ENCODE results near the gene ATXN7.

The ATXN7 gene

DNA sequence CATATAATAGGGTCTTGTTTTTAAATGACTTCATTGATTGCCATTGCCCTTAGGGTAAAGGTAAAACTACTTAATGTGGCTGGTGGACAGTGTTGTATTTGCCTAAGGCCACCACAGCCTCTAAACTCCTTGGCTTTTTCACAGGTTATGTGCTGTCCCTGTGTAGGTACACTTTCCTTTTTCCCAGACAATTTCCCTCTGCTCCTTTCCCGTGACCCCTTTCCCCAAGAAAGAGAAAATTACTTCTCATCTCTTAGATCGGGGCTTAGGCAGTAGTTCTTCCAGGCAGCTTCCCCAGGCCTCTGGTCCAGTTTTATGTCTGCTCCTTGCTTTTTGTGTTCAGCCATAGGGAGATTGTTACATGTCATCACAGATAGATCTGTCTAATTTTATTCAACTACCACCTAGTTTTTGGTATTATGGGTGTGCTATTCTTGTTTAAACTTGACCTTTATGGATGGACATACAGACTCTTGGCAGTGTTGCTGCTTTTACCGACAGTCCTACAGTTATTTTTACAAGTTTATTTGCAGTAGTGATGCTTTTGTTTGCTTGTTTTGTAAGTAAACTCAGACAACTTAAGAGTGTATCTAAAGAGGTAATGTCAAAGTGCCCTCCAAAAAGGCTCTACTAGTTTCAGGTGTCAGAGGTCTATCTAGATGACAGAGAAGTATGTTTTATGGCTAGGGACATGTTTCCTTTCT is 69.0 kb downstream of the ATXN7 start:
- Histone ChIP-seq H3K79me1 (ENCODE audit: low read length) (peaks cover 11% of the 10 kb centered on the region), H2BK15ac (replicated peaks; ENCODE audit: low read depth) (no peak overlapping the region), H3K23ac (ENCODE audit: low read length) (peak overlapping the region; percentile 31), H3K4ac (ENCODE audit: low read depth, low read length) (no peak overlapping the region), H4K8ac (ENCODE audit: low read depth, low read length) (no peak overlapping the region), H3K18ac (ENCODE audit: low read length) (no peak overlapping the region), H4K5ac (ENCODE audit: low read length) (no peak overlapping the region), H3K27ac (ENCODE audit: low read depth, low read length) (no peak overlapping the region), H3K79me2 (ENCODE audit: control insufficient read depth, insufficient read depth, low read length) (peaks cover 15% of the 10 kb centered on the region), H3K56ac (ENCODE audit: low read length) (peak overlapping the region; percentile 1), H3K4me2 (ENCODE audit: low read length) (no peak overlapping the region), H3K4me3 (ENCODE audit: low read length) (no peak overlapping the region), H2BK5ac (ENCODE audit: low read length) (no peak overlapping the region), H3K27me3 (ENCODE audit: insufficient read depth, low read length, poor library complexity) (no peaks in the 10 kb centered on the region), H2BK120ac (ENCODE audit: low read depth, low read length) (no peak overlapping the region), H3K9ac (ENCODE audit: low read length) (no peak overlapping the region), H3K36me3 (ENCODE audit: control insufficient read depth, insufficient read depth, low read length) (no peaks in the 10 kb centered on the region), H3K4me1 (ENCODE audit: control insufficient read depth, low read depth, low read length) (peaks cover 4% of the 10 kb centered on the region), H2AK5ac (ENCODE audit: low read length) (no peak overlapping the region)
- no peak for DNase-seq
- no CpG with 5 or more reads among the region's 3 CpGs for WGBS (ENCODE audit: extremely low coverage, insufficient coverage, low lambda C conversion rate)

DNA sequence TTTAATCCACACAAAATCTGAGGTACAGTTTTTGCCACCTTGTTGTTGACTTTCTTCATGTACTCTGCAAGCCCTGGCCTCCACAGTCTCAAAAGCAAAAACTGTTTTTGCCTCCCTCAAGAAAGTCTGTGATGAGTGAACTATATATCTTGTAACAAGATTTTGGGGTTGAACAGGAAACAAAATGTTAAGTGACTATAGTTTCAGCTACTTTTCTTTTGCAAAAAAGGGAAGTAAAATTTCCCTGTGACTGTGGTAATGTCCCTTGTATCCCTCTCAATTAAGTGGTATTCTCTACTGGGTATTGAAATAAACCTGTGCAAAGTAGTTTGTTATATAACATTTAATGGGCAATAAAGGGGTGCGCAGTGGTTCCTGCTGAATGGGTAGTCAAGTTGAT is 69.8 kb downstream of the ATXN7 start:
- no peaks in the 10 kb centered on the region for H3K36me3 ChIP-seq (ENCODE audit: control insufficient read depth, insufficient read depth, low read length)
- no peak overlapping the region for H3K23ac ChIP-seq (ENCODE audit: low read length)
- no peak overlapping the region for H3K4me3 ChIP-seq (ENCODE audit: low read length)
- no peak overlapping the region for H4K8ac ChIP-seq (ENCODE audit: low read depth, low read length)
- no peak overlapping the region for H2BK5ac ChIP-seq (ENCODE audit: low read length)
- WGBS (ENCODE audit: extremely low coverage, insufficient coverage, low lambda C conversion rate) = no CpG with 5 or more reads among the region's 1 CpG
- no peak overlapping the region for H3K9ac ChIP-seq (ENCODE audit: low read length)
- H3K79me1 ChIP-seq (ENCODE audit: low read length) = peaks cover 10% of the 10 kb centered on the region
- no peaks in the 10 kb centered on the region for H3K27me3 ChIP-seq (ENCODE audit: insufficient read depth, low read length, poor library complexity)
- no peak overlapping the region for H3K56ac ChIP-seq (ENCODE audit: low read length)
- H3K27ac ChIP-seq (ENCODE audit: low read depth, low read length) = no peak overlapping the region
- H2AK5ac ChIP-seq (ENCODE audit: low read length) = no peak overlapping the region
- H3K18ac ChIP-seq (ENCODE audit: low read length) = no peak overlapping the region
- no peak for DNase-seq
- H3K79me2 ChIP-seq (ENCODE audit: control insufficient read depth, insufficient read depth, low read length) = peaks cover 14% of the 10 kb centered on the region
- H4K5ac ChIP-seq (ENCODE audit: low read length) = no peak overlapping the region
- H3K4me2 ChIP-seq (ENCODE audit: low read length) = no peak overlapping the region
- no peak overlapping the region for H3K4ac ChIP-seq (ENCODE audit: low read depth, low read length)
- H3K4me1 ChIP-seq (ENCODE audit: control insufficient read depth, low read depth, low read length) = peaks cover 7% of the 10 kb centered on the region
- H2BK15ac ChIP-seq (replicated peaks; ENCODE audit: low read depth) = no peak overlapping the region
- H2BK120ac ChIP-seq (ENCODE audit: low read depth, low read length) = no peak overlapping the region

DNA sequence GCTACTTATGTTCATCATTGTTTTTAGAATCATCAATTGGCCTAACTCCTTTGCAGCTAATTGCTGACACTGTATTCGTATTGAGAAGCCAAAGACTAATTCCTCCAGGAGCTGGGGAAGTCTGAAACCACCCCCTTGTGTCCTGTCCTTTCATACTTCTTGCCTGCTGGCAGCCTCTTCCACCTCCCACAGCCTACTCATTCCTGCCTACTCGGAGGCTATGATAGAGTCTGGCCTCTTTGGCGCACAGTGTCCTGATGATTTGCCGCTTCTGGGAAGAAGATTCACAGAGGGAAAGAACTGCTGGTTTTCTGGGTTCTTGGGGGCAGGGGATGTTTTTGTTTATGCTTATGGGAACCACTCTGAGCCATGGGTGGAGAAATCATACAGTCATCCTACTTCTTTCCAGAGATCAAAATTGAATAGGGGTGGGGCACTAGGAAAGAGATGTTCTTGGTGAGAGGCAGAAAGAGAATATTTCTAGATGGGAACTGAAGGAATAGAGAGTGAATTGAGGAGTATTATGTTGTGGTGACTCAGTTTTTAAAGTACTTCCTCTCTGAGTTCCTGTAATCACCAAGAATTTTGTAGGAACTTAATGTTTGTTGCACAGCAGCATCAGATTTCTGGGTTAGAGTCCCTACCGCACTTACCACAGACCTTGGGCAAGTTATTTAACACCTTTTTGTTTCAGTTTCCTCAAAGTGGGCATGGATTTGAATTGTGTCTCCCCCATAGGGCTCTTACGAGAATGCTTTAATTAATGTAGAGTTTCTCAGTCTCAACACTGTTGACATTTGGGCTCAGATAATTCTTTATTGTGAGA is 70.6 kb downstream of the ATXN7 start:
- Histone ChIP-seq H3K4ac (ENCODE audit: low read depth, low read length) (no peak overlapping the region), H3K56ac (ENCODE audit: low read length) (no peak overlapping the region), H3K27ac (ENCODE audit: low read depth, low read length) (no peak overlapping the region), H3K18ac (ENCODE audit: low read length) (no peak overlapping the region), H4K5ac (ENCODE audit: low read length) (no peak overlapping the region), H3K79me2 (ENCODE audit: control insufficient read depth, insufficient read depth, low read length) (peaks cover 13% of the 10 kb centered on the region), H3K36me3 (ENCODE audit: control insufficient read depth, insufficient read depth, low read length) (no peaks in the 10 kb centered on the region), H2BK15ac (replicated peaks; ENCODE audit: low read depth) (no peak overlapping the region), H2BK120ac (ENCODE audit: low read depth, low read length) (no peak overlapping the region), H3K9ac (ENCODE audit: low read length) (no peak overlapping the region), H2AK5ac (ENCODE audit: low read length) (no peak overlapping the region), H2BK5ac (ENCODE audit: low read length) (no peak overlapping the region), H3K27me3 (ENCODE audit: insufficient read depth, low read length, poor library complexity) (no peaks in the 10 kb centered on the region), H3K79me1 (ENCODE audit: low read length) (peaks cover 9% of the 10 kb centered on the region), H4K8ac (ENCODE audit: low read depth, low read length) (no peak overlapping the region), H3K4me1 (ENCODE audit: control insufficient read depth, low read depth, low read length) (peaks cover 7% of the 10 kb centered on the region), H3K4me3 (ENCODE audit: low read length) (no peak overlapping the region), H3K23ac (ENCODE audit: low read length) (no peak overlapping the region), H3K4me2 (ENCODE audit: low read length) (no peak overlapping the region)
- DNase-seq = no peak
- WGBS (ENCODE audit: extremely low coverage, insufficient coverage, low lambda C conversion rate) = no CpG with 5 or more reads among the region's 6 CpGs

DNA sequence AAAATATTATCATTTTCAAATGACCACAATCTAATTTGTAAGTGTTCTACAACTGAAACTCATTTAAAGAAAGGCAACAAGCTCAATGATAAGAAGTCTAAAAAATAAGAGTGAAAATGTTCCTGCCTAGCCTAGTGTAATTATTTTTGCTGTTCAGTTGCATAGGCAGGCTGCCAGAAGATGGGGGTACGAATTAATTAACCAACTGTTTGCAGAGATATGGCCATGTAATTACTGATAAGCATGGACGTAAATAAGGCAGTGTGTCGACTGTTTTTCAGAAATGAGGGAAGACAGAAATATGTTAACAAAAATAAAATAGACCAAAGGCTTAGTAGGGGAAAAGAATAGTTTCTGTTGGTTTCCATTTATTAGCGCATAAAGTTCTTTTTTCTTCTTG is 73.3 kb downstream of the ATXN7 start:
- no peaks in the 10 kb centered on the region for H3K36me3 ChIP-seq (ENCODE audit: control insufficient read depth, insufficient read depth, low read length)
- no peak overlapping the region for H4K8ac ChIP-seq (ENCODE audit: low read depth, low read length)
- no peak overlapping the region for H2BK5ac ChIP-seq (ENCODE audit: low read length)
- peaks cover 7% of the 10 kb centered on the region for H3K4me1 ChIP-seq (ENCODE audit: control insufficient read depth, low read depth, low read length)
- H3K27ac ChIP-seq (ENCODE audit: low read depth, low read length) = no peak overlapping the region
- no peak overlapping the region for H3K4me2 ChIP-seq (ENCODE audit: low read length)
- no peak overlapping the region for H3K4ac ChIP-seq (ENCODE audit: low read depth, low read length)
- no peak overlapping the region for H2BK120ac ChIP-seq (ENCODE audit: low read depth, low read length)
- H2BK15ac ChIP-seq (replicated peaks; ENCODE audit: low read depth) = no peak overlapping the region
- no peaks in the 10 kb centered on the region for H3K27me3 ChIP-seq (ENCODE audit: insufficient read depth, low read length, poor library complexity)
- H3K79me1 ChIP-seq (ENCODE audit: low read length) = peaks cover 15% of the 10 kb centered on the region
- DNase-seq = no peak
- no peak overlapping the region for H3K23ac ChIP-seq (ENCODE audit: low read length)
- no peak overlapping the region for H2AK5ac ChIP-seq (ENCODE audit: low read length)
- H3K9ac ChIP-seq (ENCODE audit: low read length) = no peak overlapping the region
- H4K5ac ChIP-seq (ENCODE audit: low read length) = no peak overlapping the region
- no peak overlapping the region for H3K18ac ChIP-seq (ENCODE audit: low read length)
- no peak overlapping the region for H3K4me3 ChIP-seq (ENCODE audit: low read length)
- no peak overlapping the region for H3K56ac ChIP-seq (ENCODE audit: low read length)
- peaks cover 13% of the 10 kb centered on the region for H3K79me2 ChIP-seq (ENCODE audit: control insufficient read depth, insufficient read depth, low read length)
- WGBS (ENCODE audit: extremely low coverage, insufficient coverage, low lambda C conversion rate) = no CpG with 5 or more reads among the region's 4 CpGs

DNA sequence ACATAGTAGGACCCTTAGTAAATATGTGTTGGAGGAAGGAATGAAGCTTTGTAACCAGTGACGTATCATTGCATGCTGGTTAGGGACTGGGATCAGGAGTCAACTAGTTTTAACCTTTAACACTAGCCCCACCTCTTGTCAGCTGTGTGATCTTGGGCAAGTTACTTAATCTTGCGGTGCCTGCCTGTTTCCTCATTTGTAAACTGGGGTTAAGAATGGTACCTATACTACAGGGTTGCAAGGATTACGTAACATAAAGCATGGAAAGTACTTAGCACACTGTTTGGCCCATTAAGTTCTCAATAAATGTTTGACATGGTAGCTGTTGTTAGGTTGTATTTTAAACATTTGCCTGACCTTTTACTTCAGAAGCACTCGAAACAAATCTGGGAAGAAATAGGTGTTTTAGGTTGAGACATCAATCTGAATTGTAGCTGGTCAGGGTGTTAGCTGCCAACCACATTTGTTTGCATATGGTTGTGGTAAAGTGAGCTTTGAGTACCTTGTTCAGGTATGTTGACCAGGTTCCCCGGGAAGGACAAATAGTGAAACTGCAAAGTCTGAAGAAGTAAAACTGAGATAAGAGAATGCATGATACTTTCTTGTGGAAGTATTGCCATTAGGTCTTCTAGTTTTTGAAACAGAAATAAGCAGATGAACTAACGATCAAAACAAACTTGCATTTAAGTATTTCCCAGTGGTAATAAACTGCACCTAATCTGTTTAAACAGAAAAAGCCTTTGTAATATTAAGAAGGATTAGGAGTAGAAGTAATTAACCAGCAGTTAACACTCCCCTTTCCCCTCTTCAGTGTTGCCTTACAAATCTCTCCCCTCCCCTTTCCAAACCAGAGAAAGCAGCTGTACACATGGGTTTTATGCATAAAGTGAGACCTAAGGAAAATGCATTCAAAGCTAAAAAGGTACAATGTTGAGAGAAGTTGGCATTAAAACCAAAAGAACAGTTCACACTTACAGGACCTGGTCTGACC is 74.3 kb downstream of the ATXN7 start:
- Histone ChIP-seq H3K79me2 (ENCODE audit: control insufficient read depth, insufficient read depth, low read length) (peaks cover 10% of the 10 kb centered on the region), H3K27me3 (ENCODE audit: insufficient read depth, low read length, poor library complexity) (no peaks in the 10 kb centered on the region), H3K79me1 (ENCODE audit: low read length) (peaks cover 13% of the 10 kb centered on the region), H3K36me3 (ENCODE audit: control insufficient read depth, insufficient read depth, low read length) (no peaks in the 10 kb centered on the region), H3K4me2 (ENCODE audit: low read length) (no peak overlapping the region), H4K8ac (ENCODE audit: low read depth, low read length) (no peak overlapping the region), H2BK15ac (replicated peaks; ENCODE audit: low read depth) (no peak overlapping the region), H2BK120ac (ENCODE audit: low read depth, low read length) (no peak overlapping the region), H2BK5ac (ENCODE audit: low read length) (no peak overlapping the region), H3K4me3 (ENCODE audit: low read length) (no peak overlapping the region), H3K18ac (ENCODE audit: low read length) (no peak overlapping the region), H4K5ac (ENCODE audit: low read length) (no peak overlapping the region), H3K23ac (ENCODE audit: low read length) (no peak overlapping the region), H3K56ac (ENCODE audit: low read length) (no peak overlapping the region), H3K4ac (ENCODE audit: low read depth, low read length) (no peak overlapping the region), H2AK5ac (ENCODE audit: low read length) (no peak overlapping the region), H3K27ac (ENCODE audit: low read depth, low read length) (no peak overlapping the region), H3K9ac (ENCODE audit: low read length) (no peak overlapping the region), H3K4me1 (ENCODE audit: control insufficient read depth, low read depth, low read length) (peaks cover 7% of the 10 kb centered on the region)
- no CpG with 5 or more reads among the region's 6 CpGs for WGBS (ENCODE audit: extremely low coverage, insufficient coverage, low lambda C conversion rate)
- no peak for DNase-seq

All from mesendoderm (in vitro differentiated cells).